ENCODE measurements around the gene APOL2. TPM values are rescaled to one million over a fixed set of nuclear protein-coding genes. Genes with fewer than 3 reads are reported as not detected.
A peak's percentile ranks its signal among the peaks of the same experiment; 100 is the strongest.

Gene APOL2
- 10 to 100 TPM; 46.3 to 64.8 (median 56.3) TPM for total RNA-seq
- long read RNA-seq, donor 1, transcript APOL2-202 (5 exons, 2,551 nt) = major isoform, 24 of 29 reads
- long read RNA-seq, donor 1, partial matches to known transcripts = 3 of 29 reads
- long read RNA-seq, donor 1, other reads (novel, unspliced or antisense) = 2 of 29 reads
- long read RNA-seq, donor 2, transcript APOL2-202 (5 exons, 2,551 nt) = major isoform, 14 of 41 reads
- long read RNA-seq, donor 2, partial matches to known transcripts = 0 of 41 reads
- long read RNA-seq, donor 2, other reads (novel, unspliced or antisense) = 25 of 41 reads

- Histone ChIP-seq H3K36me3 (ENCODE audit: low read depth) (no peaks in the 10 kb centered on the region), H3K4me1 (ENCODE audit: low read depth) (peaks cover 15% of the 10 kb centered on the region), H3K4me3 (peak within 1 kb of the TSS; percentile 44), H3K9me3 (no peaks in the 10 kb centered on the region)
- ATAC-seq = peak; percentile 97
- peak; percentile 79 for TF ChIP-seq CTCF (IDR thresholded peaks at IDR 0.05)
- intact Hi-C loops (cut with DNase I, micrococcal nuclease) = no loop called here
- peak; percentile 90 to 94 (median 93) for DNase-seq
Observed at GRCh38 chr22:36239401-36240171, at the start of gene APOL2. Gene APOL2, minus strand, starts transcription at chr22:36239527. Its CDS starts 6,365 bp downstream, at chr22:36233162.

GRCh38 chr22:36288571-36289405 is 49.5 kb upstream of the APOL2 start:
- no peaks in the 10 kb centered on the region for H3K9me3 ChIP-seq
- ATAC-seq (no peak), DNase-seq (peak in 1 of 3 donors; percentile 54)
- intact Hi-C loops (cut with DNase I, micrococcal nuclease) = no loop called here
- H3K36me3 ChIP-seq (ENCODE audit: low read depth) = peaks cover 61% of the 10 kb centered on the region
- no peak overlapping the region for H3K4me3 ChIP-seq
- TF ChIP-seq CTCF (IDR thresholded peaks at IDR 0.05) = no peak
- H3K4me1 ChIP-seq (ENCODE audit: low read depth) = no peaks in the 10 kb centered on the region

- ATAC-seq = peak; percentile 14
- intact Hi-C loops (cut with DNase I, micrococcal nuclease) = no loop called here
Observed at GRCh38 chr22:36287881-36288515, 48.7 kb upstream of the APOL2 start.

GRCh38 chr22:36286096-36286957 is 47.0 kb upstream of the APOL2 start:
- peak; percentile 87 for TF ChIP-seq CTCF (IDR thresholded peaks at IDR 0.05)
- intact Hi-C loops (cut with DNase I, micrococcal nuclease) = no loop called here
- H3K4me3 ChIP-seq = no peak overlapping the region
- H3K36me3 ChIP-seq (ENCODE audit: low read depth) = peaks cover 65% of the 10 kb centered on the region
- no peaks in the 10 kb centered on the region for H3K9me3 ChIP-seq
- ATAC-seq (peak; percentile 88), DNase-seq (peak; percentile 74 to 81 (median 77))
- no peaks in the 10 kb centered on the region for H3K4me1 ChIP-seq (ENCODE audit: low read depth)

More at GRCh38 chr22:36287881-36288515, 48.7 kb upstream of the APOL2 start:
- Histone ChIP-seq H3K36me3 (ENCODE audit: low read depth) (peaks cover 58% of the 10 kb centered on the region), H3K4me3 (no peak overlapping the region), H3K9me3 (no peaks in the 10 kb centered on the region), H3K4me1 (ENCODE audit: low read depth) (no peaks in the 10 kb centered on the region)
- no peak for TF ChIP-seq CTCF (IDR thresholded peaks at IDR 0.05)
- peak in 2 of 3 donors; percentile 31 to 57 for DNase-seq

All from mucosa of descending colon (tissue), 3 donors.